GM12865 (cell line): Measurements from ENCODE around the gene RASGRP1.

Experiments used
- DNase-seq: peaks from one replicate; pipeline ENCODE4 v3.0.0; 2010; ENCODE audit warnings: low read depth
- H3K4me3 ChIP-seq: 2 replicates; pipeline ENCODE4 v1.5.1; 2011; ENCODE audit warnings: mild to moderate bottlenecking, low read depth, low read length, control low read depth
- CTCF ChIP-seq: IDR thresholded peaks from 2 replicates; pipeline ENCODE4 v1.5.1; 2011; ENCODE audit warnings: low read length, control low read depth, low read depth, inconsistent platforms; ENCODE audit not compliant: insufficient read depth; ENCODE audit errors: missing control alignments

Gene RASGRP1

GRCh38 chr15:38533926-38534325 is 30.7 kb downstream of the RASGRP1 start:
- DNase-seq: no peak
- TF ChIP-seq CTCF: no peak

GRCh38 chr15:38533416-38533915 is 31.1 kb downstream of the RASGRP1 start:
- no peak for DNase-seq
- no peak for TF ChIP-seq CTCF
- H3K4me3 ChIP-seq: no peak overlapping the region

More at GRCh38 chr15:38533926-38534325, 30.7 kb downstream of the RASGRP1 start:
- no peak overlapping the region for H3K4me3 ChIP-seq

GRCh38 chr15:38532728-38533127 is 31.9 kb downstream of the RASGRP1 start:
- H3K4me3 ChIP-seq: no peak overlapping the region
- no peak for DNase-seq
- no peak for TF ChIP-seq CTCF

GRCh38 chr15:38531509-38531908 is 33.1 kb downstream of the RASGRP1 start:
- TF ChIP-seq CTCF: no peak
- H3K4me3 ChIP-seq: no peak overlapping the region
- no peak for DNase-seq

- TF ChIP-seq CTCF: no peak
- no peak overlapping the region for H3K4me3 ChIP-seq
- DNase-seq: peak; percentile 56
Observed at GRCh38 chr15:38530113-38530512, 34.5 kb downstream of the RASGRP1 start.

- TF ChIP-seq CTCF: no peak
- DNase-seq: no peak
- H3K4me3 ChIP-seq: no peak overlapping the region
Observed at GRCh38 chr15:38528294-38528693, 36.3 kb downstream of the RASGRP1 start.

GRCh38 chr15:38526158-38526557 is 38.5 kb downstream of the RASGRP1 start:
- no peak for DNase-seq
- no peak for TF ChIP-seq CTCF
- no peak overlapping the region for H3K4me3 ChIP-seq
